ENCODE results near the gene SPCS2.

SPCS2 gene

DNA sequence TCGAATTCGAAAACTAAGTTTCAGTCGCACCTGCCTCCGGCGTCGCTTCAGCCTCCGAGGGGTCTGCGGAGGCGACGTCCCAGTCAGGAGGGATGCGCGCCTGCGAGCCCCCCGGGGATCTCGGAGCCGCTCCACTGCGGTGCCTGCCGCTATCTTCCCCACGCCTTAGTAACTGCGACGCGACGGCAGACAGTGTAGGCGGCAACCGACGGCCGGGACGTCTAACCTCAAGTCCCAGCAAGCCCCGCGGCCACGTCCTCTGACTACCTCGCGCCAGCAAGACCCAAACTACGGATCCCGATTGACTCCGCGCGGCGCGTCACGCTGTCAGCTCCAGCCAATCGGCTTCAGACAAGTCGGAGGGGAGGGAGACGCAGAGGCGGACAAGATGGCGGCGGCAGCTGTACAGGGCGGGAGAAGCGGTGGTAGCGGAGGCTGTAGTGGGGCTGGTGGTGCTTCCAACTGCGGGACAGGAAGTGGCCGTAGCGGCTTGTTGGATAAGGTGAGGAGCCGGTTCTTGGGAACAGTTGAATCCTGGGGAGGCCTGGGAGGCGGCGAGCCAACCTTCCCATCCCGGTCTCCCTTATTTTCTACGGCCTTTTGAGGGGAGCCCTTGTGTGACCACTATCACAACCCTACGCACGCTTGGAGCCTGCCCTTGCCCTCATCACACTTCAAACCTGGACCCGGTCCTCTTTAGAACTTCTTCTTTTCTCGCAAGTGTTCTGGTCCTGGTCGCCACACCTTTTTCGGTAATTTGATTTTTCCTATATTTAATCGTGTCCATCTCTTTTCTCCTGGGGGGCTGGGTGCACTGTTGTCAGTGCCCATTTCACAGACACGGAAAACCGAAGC lies at the start of gene SPCS2, which contains the start of gene XRRA1:
SPCS2 (plus strand) TSS at position 369 of the 855 bp plus-strand sequence; CDS start at position 389, 20 bp downstream.
XRRA1 (minus strand) TSS at position 194 of the 855 bp plus-strand sequence. CDS start 8,213 bp downstream, outside the sequence.
- peak; percentile 97 to 98 for DNase-seq

DNA sequence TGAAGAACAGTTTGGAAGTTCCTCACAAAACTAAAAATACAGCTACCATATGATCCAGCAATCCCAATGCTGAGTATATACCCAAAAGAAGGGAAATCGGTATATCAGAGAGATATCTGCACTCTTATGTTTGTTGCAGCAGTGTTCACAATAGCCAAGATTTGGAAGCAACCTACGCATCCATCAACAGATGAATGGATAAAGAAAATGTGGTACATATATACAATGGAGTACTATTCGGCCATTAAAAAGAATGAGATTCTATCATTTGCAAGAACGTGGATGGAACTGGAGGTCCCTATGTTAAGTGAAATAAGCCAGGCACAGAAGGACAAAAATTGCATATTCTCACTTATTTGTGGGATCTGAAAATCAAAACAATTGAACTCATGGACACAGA lies 46.7 kb upstream of the SPCS2 start:
- no peak for DNase-seq

DNA sequence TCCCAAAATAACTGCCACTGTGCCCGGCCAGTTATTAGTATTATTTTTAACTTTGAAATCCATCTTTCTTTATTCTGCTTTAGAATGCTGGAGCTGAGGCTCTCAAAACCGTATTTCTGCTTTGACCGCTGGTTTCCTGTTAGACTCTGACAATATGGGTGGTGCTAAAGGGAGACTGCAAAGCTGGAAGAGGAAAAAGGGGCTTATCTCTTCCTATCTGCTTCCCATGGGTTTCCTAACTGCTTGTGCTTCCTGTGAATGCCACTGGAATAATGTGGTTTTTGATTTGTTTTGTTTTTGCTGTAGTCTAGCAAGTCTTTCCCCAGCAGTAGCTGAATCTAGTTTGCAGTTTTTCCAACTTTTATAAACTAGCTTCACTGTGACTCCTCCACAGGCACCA lies 43.7 kb upstream of the SPCS2 start:
- DNase-seq = no peak

DNA sequence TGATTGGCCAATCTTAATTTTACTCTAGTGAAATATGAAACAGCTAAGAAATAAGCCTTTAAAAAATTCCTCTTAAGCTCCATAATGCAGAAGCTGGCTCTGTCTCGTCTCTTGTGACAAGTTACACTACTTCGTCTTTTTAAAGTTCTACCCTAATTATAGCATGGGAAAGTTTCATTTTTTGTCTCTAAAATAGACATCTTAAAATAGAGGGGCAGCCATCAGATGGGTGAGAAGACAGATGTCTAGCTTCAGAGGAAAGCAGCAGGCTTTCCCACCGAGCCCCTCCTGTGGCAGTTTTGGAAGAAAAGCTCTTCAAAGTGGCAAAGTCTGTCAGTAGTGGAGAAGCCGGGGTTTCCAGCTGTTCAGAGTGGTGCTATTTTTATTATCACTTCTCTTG lies 39.7 kb upstream of the SPCS2 start:
- DNase-seq = no peak

DNA sequence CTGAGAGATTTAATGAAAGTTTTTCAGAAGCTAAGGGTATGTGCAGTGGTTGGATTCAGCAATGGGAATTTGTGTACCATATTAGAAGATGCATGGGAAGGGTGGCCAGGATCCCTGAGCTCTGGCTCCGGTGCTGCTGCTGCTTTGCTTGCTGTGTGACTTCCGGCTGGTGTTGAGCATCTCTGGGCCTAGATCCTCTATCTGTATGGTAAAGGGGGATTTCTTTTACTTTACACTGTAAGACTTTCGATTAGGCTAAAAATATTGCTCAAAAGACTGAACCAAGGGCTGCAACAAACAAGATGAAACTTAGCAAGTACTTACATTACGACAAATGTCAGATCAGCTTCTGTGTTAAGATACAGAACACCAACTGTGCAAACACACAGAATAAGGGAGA lies 39.3 kb upstream of the SPCS2 start:
- DNase-seq = no peak

DNA sequence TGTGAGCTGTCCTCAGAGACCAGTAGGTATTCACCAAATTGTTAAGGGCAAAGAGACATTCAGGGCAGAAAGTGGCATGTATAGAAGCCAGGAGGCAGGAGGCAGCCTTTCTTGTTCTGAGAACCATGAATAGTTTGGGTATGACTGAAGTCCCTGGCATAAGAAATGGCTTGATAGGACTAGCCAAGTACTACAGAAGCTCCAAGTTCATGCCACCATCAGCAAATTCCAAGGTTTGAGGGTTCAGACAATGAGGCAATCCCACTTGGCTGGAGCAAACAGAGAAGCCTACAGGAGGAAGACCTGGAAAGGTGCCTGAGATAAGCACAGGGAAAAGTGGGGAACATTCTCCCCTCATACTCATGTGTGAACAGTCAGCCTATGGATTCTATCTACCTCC lies 25.9 kb upstream of the SPCS2 start:
- no peak for DNase-seq

DNA sequence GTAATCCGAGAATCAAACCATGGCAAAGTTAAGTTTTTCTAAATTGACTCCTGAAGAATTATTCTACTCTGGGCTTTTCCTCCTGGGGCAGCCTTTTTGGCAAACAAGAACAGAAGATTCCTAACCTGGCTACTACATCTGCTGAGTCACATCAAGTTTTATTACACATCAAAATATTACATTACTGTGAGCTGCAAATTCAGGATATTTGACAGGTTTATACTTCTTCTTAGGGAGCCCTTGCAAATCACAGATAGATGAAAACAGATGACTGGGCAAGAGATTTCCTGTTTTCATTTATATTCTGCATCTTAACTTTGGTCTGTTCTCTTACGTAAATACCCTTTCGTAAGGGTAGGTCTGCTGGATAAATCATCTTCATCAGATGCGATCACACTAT lies 23.8 kb upstream of the SPCS2 start:
- no peak for DNase-seq

DNA sequence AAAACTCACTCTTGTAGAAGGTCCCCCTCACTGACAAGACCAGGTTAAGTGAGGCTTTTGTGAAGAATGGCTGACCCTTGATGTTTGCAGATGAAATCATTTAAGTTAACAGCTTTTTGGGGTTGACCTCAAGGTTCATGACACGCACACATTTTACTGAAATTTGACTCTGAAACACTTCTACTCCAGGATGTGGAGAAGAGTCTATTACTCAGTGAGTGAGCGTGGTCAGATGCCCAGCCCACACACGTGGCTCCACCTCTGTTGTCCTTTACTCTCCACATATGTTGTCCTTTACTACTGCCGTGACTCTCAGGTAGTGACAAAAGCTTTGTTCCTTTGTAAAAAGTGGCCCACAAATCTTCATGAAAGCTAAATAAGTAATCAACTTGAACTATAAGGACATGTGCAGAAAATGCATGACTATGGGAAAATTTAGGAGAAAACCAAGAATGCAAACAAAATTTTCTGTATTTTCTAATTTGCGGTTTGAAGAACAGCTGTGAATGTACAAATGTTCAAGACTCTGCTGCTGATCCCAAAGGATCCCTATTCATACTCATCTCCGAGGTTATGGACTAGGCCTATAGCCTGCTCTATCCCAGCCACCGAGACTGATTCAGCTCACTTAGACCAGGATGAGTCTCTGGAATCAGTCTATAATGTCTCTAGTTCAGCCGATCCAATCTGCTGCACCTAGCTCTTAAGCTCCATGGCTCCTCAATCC lies 22.6 kb upstream of the SPCS2 start:
- peak in 1 of 2 experiments; percentile 59 for DNase-seq

DNA sequence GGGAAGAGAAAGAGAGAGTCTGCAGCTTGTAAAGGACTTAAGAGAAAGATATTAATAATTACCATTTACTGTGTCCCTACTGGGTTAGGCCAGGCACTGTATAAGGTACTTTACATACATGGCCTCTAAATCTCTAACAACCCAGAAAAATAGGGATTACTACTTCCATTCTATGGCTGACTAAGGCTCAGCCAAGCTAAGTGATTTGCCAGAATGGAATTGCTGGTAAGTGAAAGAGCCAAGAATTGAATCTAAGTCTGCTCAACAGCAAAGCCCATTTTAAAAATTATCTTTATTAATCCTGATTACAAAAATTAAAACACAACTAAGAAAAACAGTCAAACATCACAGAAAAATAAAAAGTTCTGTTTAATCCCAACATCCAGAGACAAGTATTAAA lies 21.6 kb upstream of the SPCS2 start:
- no peak for DNase-seq

DNA sequence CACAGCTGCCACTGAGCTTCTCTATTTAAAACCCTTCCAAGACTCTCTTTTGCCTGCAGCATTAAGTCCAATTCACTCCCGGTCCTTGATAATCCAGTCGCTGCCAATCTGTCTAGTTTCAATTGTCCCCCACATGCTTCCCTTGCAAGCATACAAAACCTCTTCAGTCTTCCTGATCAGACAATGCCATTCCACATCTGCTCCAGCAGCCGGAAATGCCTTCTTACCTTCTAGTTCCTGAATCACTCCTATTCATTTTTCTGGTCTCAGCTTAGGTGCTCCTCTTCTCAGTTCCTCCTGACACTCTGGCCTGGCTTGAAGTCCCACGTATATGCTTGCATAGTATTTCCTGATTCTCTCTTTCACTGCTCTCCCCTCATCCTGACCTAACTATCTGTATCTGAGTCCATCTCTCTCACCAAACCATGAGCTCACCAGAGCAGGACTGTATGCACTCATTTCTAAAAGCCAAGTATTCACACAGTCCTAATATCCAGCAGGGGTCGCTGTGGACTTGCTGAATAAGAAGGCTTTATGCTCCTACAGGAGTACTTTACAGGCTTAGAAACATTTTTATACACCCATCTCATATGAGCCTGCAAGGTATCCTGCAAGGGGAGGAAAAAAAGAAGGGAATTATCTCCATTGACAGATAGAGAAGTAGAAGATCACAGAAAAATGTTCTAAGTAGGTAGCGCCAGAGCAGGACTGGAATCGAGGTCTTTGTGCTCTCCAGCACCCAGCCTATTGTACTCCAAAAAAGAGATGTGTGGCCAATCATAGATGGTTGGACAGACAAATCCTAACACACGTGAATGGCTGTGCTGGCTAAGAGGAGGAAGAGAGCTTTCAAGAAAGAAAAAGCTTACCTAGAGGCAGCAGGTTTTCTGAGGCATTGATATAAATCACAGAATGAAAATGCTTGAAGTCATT lies 19.4 kb upstream of the SPCS2 start:
- peak; percentile 61 to 62 for DNase-seq

DNA sequence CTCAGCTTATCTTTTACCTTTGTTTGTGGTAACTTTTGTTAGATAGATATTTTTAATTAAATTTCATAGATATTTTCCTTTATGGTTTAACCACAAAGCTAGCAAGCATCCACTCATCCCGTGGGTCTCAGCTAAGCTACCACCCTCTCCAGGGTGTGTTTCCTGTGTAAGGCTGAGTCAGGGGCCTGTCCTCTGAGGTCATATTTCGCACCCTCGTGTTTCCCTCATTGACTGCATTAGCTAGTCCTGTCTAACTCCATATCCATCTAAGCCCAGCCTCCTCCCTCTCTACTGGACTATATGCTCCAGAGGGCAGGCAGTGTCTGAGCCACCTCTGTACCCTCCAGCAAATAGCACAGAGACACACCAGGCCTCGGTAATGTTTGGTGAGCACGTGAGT lies 16.9 kb upstream of the SPCS2 start:
- peak in 1 of 2 experiments; percentile 44 for DNase-seq

DNA sequence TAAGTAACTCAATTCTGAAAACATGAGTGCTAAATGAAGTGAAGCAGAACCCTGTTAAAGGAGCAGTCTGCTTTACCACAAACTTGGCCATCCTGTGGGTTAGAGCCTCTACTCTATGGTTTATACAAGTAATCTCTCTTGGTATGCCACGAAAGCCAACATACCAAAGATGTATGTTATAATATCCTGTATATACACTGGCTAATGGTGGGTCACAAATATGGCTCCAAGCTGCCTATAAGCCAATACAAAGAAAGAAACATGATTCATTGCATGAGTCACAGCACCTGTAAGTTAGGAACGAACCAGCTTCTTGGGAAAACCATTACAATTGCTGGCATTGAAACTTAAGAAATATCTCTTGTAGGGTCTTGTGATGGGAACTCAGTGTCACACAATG lies 16.3 kb upstream of the SPCS2 start:
- DNase-seq = peak in 1 of 2 experiments; percentile 28

DNA sequence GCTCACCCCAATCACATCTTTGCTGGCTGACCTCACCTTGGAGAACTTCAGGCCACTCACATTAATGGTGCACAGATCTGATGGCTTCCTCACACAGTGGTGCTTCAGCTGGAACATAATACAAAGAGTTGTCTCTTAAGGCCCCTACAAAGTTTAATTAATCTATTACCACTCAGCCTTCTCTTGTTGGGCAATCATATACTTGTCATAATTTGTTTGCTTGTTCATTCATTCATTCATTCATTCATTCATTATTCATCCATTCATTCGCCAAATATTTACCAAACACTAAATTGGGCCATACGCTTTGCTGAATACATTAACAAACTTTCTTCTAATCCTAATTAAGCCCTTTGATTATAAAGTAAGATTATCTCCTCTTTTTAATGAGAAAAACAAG lies 15.3 kb upstream of the SPCS2 start:
- DNase-seq = no peak

DNA sequence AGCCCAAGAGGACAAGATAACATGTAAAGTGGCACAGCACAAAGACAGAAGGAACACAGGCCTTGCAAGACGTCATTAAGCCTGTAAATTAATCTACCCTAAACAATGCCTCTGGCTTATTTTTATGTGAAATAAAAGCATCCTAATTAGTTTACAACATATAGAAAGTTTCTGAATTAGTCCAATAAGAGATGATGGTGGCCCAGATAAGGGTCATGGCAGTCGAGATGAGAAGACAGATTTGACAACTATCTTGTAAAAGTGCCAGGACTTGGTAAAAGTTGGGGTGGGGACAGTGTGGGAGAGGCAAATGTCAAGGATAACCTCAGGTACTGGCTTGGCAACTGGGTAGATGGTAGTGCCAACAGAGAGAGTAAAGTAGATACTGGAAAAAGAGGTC lies 13.8 kb upstream of the SPCS2 start:
- DNase-seq = no peak

DNA sequence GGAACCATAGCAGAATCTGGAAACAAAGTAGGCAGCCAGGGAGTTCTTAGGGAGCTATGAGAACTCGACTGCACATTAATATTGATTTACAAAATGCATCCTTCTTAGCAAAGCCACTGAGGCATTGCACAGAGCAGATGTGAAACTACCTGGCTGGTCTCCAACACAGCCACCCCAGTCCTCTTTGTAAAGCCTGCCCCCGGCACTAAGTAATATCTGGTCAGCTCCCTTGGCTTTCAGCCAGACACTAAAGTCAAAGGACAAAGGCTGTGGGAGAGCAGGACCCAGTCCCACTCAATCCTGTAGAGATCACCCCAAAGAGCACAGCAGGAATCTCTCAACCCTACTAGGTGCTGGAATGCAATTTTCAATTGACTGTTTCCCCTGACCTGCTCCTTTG lies 13.0 kb upstream of the SPCS2 start:
- no peak for DNase-seq

DNA sequence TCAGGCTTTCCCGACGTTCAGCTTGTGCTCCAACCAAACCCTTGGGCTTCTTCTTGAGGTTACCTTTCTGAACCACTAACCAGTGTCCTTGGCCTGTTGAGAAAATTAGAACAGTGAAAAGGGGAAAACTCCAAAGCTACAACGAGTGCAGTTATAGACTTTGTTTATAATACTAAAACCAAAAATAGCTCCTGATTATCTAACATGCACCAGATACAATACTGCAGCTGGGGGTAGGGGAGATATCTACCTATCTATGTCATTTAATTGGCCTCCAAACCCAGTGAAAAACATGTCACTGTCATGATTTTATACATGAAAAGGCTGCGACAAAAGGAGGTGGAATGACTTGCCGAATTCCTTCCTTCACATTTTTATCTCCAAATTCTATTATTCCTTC lies 12.1 kb upstream of the SPCS2 start:
- DNase-seq = no peak

DNA sequence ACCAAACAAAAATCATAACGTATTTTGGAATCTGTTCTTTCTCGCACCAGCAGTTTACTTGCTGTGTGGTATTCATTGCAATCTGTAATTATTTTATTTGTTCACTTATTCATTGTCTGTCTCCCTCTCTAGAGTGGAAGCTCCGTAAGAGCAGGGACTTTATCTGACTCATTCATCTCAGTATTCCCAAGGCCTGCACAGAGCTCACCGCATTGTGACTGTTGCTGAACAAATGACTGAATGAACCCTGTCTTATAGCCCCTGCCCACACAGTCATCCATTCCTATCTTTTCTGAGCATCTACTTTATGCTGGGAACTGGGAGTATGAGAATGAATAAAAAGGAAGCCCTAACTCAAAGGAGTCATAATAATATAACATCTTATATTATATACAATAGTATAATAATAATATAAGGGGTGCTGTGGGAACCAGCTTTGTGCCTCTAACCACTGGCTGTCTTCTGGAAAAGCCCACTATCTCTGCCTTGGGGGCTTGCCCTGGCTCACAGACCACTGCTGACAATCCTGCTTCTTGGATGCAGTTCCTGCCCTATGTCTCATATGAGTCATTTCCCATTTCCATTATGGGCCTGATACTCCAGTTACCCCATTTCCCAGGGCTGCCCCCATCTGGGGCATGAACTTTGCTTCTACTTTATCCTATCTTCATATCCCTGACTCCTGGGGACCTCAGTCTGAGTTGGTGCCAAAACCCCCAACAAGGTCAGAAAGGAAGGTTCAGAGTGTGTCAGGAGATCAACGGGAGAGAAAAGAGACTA lies 11.2 kb upstream of the SPCS2 start:
- DNase-seq = no peak

DNA sequence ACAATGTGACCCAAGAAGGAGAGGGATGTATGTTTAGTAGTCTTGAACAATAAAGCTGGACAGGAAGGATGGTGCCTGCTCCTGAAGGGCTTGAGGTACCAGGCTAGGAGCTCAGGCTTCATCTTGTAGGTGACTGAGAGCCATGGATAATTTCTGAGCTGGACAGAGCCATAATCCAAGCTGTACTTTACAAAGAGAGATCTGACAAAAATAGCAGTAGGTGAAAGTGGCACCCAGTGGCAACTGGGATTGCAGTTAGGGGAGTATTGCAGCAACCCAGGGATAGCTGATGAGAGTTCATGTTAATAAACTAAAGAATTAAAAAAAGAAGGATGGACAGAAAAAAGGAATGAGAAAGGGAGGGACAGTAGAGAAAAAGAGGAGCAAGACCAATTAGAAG lies 7.6 kb upstream of the SPCS2 start:
- DNase-seq = no peak

DNA sequence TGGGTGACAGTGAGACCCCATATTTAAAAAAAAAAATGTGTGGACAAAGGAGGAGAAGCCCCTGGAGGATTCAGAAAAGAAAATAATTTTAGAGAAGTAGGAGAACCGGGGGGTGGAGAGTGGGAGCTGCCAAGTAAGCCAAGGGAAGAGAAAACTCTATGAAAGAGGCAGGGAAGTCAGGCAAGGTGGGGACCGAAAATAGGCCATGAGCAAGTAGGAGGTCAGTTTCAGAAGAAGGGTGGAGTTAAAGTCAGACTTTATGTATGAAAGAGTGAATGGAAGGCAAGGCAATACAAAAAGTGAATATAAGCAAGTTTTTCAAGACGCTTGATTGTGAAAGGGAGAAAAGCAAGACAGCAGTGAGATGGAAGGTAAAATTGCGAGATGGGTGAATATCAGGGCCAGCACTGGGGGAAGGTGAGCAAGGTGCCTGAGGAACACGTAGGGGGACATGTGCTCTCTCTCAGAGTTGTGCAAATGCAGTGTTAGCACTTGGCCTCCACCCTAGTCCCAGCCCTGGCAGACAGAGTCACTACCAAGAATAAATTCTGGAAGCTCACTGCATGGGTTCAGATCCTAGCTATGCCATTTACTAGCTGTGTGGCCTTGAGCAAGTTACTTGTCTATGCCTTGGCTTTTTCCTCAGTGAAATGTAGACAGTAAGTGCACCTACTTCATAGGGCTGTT lies 6.8 kb upstream of the SPCS2 start:
- no peak for DNase-seq

DNA sequence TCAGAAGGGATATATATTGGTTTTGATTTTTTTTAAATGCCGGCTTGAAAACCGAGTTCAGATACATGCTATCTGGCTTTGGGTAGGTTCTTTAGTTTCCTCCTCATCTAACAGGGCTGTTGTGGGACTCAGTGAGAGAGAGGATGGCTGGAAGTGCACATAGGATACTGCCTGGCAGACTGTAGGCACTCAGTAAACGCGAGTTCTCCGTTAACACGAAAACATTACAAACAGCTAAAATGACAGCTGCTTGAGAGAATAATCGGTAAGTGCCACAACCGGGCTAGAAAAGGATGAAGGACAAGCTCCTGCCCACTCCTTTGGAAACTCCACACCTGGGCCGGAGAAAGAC lies 544 bp upstream of the SPCS2 start:
- no peak for DNase-seq

DNA sequence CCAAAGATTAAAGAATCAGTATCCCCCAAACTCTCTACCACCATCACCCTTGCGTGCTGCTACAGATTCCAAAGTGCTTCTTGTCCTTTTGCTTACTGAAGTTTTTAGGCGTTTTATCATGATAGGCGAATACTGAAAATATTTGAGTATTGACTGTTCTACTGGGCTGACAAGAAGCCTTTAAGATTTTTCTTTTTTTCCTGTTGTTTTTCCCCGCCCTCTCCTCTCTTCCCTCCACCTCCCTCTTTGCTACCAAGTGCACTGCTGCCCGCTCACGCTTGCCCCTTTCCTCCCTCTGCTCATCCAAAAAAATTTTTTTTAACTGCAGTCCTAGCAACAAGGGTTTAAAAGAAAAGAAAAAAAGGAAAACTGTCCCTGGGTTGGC lies 679 bp downstream of the SPCS2 start:
- no peak for DNase-seq
